ENCODE data around the gene CALML4. TPM values are rescaled to one million over a fixed set of nuclear protein-coding genes. Genes with fewer than 3 reads are reported as not detected.

The CALML4 gene
- total and polyA plus RNA-seq, 2 experiments from 2014 or later, result 1.4 to 4.5 TPM

DNA sequence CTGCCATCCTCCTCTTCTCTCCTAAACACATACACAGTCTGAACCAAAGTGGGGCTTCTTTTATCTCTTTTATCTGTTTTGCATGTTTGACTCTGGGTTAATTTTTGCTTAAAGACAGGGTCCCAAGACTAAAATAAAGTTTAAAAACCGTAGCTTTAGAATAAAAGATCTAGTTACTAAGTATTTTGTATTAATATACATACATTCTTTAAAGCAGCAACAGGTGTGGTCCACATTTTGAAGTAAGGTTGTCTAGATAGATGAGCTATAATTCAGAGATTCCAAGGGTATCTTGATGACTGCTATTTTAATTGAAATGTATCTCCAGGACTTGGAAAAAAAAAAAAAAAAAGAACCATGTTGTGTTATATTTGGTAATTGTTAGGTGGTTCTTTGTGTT, 61.3 kb downstream of the CALML4 start:
- no peak overlapping the region for H3K27ac ChIP-seq
- no peak for DNase-seq (ENCODE audit: low read depth in 1 of 2, low spot score in 1 of 2)
- H3K4me3 ChIP-seq, result no peak overlapping the region
- H3K9me3 ChIP-seq (ENCODE audit: low read depth), result no peaks in the 10 kb centered on the region
- peaks cover 12% of the 10 kb centered on the region for H3K36me3 ChIP-seq
- TF ChIP-seq, protein P1, sequence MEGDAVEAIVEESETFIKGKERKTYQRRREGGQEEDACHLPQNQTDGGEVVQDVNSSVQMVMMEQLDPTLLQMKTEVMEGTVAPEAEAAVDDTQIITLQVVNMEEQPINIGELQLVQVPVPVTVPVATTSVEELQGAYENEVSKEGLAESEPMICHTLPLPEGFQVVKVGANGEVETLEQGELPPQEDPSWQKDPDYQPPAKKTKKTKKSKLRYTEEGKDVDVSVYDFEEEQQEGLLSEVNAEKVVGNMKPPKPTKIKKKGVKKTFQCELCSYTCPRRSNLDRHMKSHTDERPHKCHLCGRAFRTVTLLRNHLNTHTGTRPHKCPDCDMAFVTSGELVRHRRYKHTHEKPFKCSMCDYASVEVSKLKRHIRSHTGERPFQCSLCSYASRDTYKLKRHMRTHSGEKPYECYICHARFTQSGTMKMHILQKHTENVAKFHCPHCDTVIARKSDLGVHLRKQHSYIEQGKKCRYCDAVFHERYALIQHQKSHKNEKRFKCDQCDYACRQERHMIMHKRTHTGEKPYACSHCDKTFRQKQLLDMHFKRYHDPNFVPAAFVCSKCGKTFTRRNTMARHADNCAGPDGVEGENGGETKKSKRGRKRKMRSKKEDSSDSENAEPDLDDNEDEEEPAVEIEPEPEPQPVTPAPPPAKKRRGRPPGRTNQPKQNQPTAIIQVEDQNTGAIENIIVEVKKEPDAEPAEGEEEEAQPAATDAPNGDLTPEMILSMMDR (IDR thresholded peaks at IDR 0.05; ENCODE audit: low read depth, low read length), result no peak
- H3K27me3 ChIP-seq, result no peaks in the 10 kb centered on the region
- H3K4me1 ChIP-seq (ENCODE audit: low read depth), result peaks cover 4% of the 10 kb centered on the region

DNA sequence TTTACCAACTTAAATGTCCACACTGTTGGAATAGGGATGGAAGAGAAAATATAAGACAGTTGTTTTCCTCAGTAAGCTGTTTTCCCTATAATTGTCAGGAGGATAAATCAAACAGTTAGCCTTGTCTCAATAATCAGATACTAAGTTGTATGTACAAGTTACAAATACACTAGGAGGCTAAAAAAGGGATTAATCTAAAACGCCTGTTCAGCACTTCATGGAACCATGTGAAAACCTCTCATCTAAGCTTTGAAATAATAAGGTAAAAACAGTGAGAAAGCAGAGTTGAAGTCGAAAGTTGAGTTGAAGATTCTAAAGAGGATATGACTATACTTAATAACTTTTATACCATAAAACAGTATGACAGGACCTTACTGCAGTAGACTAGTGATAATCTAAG, 62.0 kb downstream of the CALML4 start:
- Histone ChIP-seq H3K27ac (no peak overlapping the region), H3K36me3 (peaks cover 12% of the 10 kb centered on the region), H3K9me3 (ENCODE audit: low read depth) (no peaks in the 10 kb centered on the region), H3K27me3 (no peaks in the 10 kb centered on the region), H3K4me3 (no peak overlapping the region), H3K4me1 (ENCODE audit: low read depth) (peaks cover 4% of the 10 kb centered on the region)
- no peak for DNase-seq (ENCODE audit: low read depth in 1 of 2, low spot score in 1 of 2)
- TF ChIP-seq, protein P1 (IDR thresholded peaks at IDR 0.05; ENCODE audit: low read depth, low read length), result no peak

Other genes with a start within 250 kb of the CALML4 start
- 13.1 and 29.0 TPM in 2 replicates for gene PIAS1, start 151.0 kb downstream of the CALML4 start, total RNA-seq
- 44.3 and 72.9 TPM in 2 replicates for gene PIAS1, start 151.0 kb downstream of the CALML4 start, polyA plus RNA-seq
- 18.5 and 21.7 TPM in 2 replicates for gene CLN6, start 24.4 kb upstream of the CALML4 start, total RNA-seq
- 5.6 and 6.6 TPM in 2 replicates for gene CLN6, start 24.4 kb upstream of the CALML4 start, polyA plus RNA-seq
- gene FEM1B, start 72.4 kb upstream of the CALML4 start, total RNA-seq, result 45.2 and 59.7 TPM in 2 replicates
- 23.0 and 29.0 TPM in 2 replicates for gene FEM1B, start 72.4 kb upstream of the CALML4 start, polyA plus RNA-seq
- gene ITGA11, start 226.8 kb upstream of the CALML4 start, total RNA-seq, result 0.12 and 1.4 TPM in 2 replicates
- 0.07 and 1.2 TPM in 2 replicates for gene ITGA11, start 226.8 kb upstream of the CALML4 start, polyA plus RNA-seq